MM.1S (cell line): ENCODE measurements around the gene STMN3.

Source experiments
- CTCF ChIP-seq: fragments of 300-600 bp; sonication (generic); IDR thresholded peaks from 2 replicates; pipeline ENCODE4 v1.5.1; 2016; ENCODE audit warnings: antibody characterized with exemption, low read length, mixed read lengths
- EZH2phosphoT487 ChIP-seq: fragments of 300-600 bp; sonication (generic); IDR thresholded peaks from 2 replicates; pipeline ENCODE4 v1.6.1; 2018; ENCODE audit warnings: antibody characterized with exemption, low read length

GRCh38 chr20:63657260-63657936, 4.2 kb upstream of the STMN3 start:
- TF ChIP-seq CTCF (no peak), EZH2phosphoT487 (no peak)
